H9 (cell line): Measurements from ENCODE around the gene ADGRG1. TPM values are rescaled to one million over a fixed set of nuclear protein-coding genes. Genes with fewer than 3 reads are reported as not detected.

Source experiments
- DNase-seq: peaks from one replicate; pipeline ENCODE4 v3.0.0-alpha.2; 2017
- H2AFZ ChIP-seq: one replicate; pipeline ENCODE4 v1.6.1; 2013; ENCODE audit warnings: mild to moderate bottlenecking, low read length, control low read depth, moderate library complexity
- H2AK5ac ChIP-seq: 2 replicates; pipeline ENCODE4 v1.6.1; 2013; ENCODE audit warnings: low read length, control low read depth, mixed read lengths; ENCODE audit not compliant: insufficient read length
- H2BK120ac ChIP-seq: one replicate; pipeline ENCODE4 v1.6.1; 2013; ENCODE audit warnings: low read depth, mild to moderate bottlenecking, low read length, control low read depth, inconsistent platforms; ENCODE audit not compliant: poor library complexity, severe bottlenecking
- H2BK12ac ChIP-seq: 2 replicates; pipeline ENCODE4 v1.6.1; 2013; ENCODE audit warnings: low read length, control low read depth, mixed read lengths, low read depth; ENCODE audit not compliant: insufficient read length
- H2BK15ac ChIP-seq: 2 replicates; pipeline ENCODE4 v1.6.1; 2013; ENCODE audit warnings: low read depth, low read length, control low read depth
- H2BK20ac ChIP-seq: one replicate; pipeline ENCODE4 v1.6.1; 2013; ENCODE audit warnings: low read depth, mild to moderate bottlenecking, low read length, control low read depth, inconsistent platforms; ENCODE audit not compliant: poor library complexity, severe bottlenecking
- H2BK5ac ChIP-seq: 2 replicates; pipeline ENCODE4 v1.6.1; 2013; ENCODE audit warnings: low read length, control low read depth, mixed read lengths; ENCODE audit not compliant: insufficient read length
- H3K14ac ChIP-seq: 2 replicates; pipeline ENCODE4 v1.6.1; 2013; ENCODE audit warnings: low read length, control low read depth; ENCODE audit not compliant: insufficient read depth
- H3K18ac ChIP-seq: 2 replicates; pipeline ENCODE4 v1.6.1; 2013; ENCODE audit warnings: low read depth, mild to moderate bottlenecking, mixed read lengths, low read length, control low read depth; ENCODE audit not compliant: insufficient read length
- H3K23ac ChIP-seq: 2 replicates; pipeline ENCODE4 v1.6.1; 2013; ENCODE audit warnings: low read length, control low read depth, mixed read lengths, low read depth; ENCODE audit not compliant: insufficient read length
- H3K23me2 ChIP-seq: 2 replicates; pipeline ENCODE4 v1.6.1; 2013; ENCODE audit warnings: low read depth, mild to moderate bottlenecking, mixed read lengths, low read length, control low read depth; ENCODE audit not compliant: insufficient read length, poor library complexity, severe bottlenecking
- H3K27ac ChIP-seq: 2 replicates; pipeline ENCODE4 v1.5.1; 2013; ENCODE audit warnings: low read length, control low read depth, mixed read lengths, low read depth; ENCODE audit not compliant: insufficient read length
- H3K27me3 ChIP-seq: 2 replicates; pipeline ENCODE4 v1.6.1; 2013; ENCODE audit warnings: low read length, control low read depth, inconsistent platforms; ENCODE audit not compliant: insufficient read depth
- H3K4ac ChIP-seq: 2 replicates; pipeline ENCODE4 v1.6.1; 2013; ENCODE audit warnings: low read depth, mild to moderate bottlenecking, control low read depth, inconsistent platforms, low read length, moderate library complexity
- H3K4me1 ChIP-seq: 2 replicates; pipeline ENCODE4 v1.6.1; 2013; ENCODE audit warnings: low read length, control low read depth, inconsistent platforms; ENCODE audit not compliant: insufficient read depth
- H3K4me2 ChIP-seq: 2 replicates; pipeline ENCODE4 v1.6.1; 2013; ENCODE audit warnings: low read length, control low read depth, mixed read lengths; ENCODE audit not compliant: insufficient read length, insufficient read depth
- H3K56ac ChIP-seq: 2 replicates; pipeline ENCODE4 v1.6.1; 2013; ENCODE audit warnings: low read depth, mild to moderate bottlenecking, mixed read lengths, low read length, control low read depth; ENCODE audit not compliant: insufficient read length
- H3K79me1 ChIP-seq: 2 replicates; pipeline ENCODE4 v1.6.1; 2013; ENCODE audit warnings: low read depth, mild to moderate bottlenecking, moderate library complexity, low read length, control low read depth, inconsistent platforms; ENCODE audit not compliant: insufficient read depth, poor library complexity, severe bottlenecking
- H3K79me2 ChIP-seq: 2 replicates; pipeline ENCODE4 v1.6.1; 2013; ENCODE audit warnings: low read length, control low read depth, inconsistent platforms; ENCODE audit not compliant: insufficient read depth
- H3K9ac ChIP-seq: 2 replicates; pipeline ENCODE4 v1.6.1; 2013; ENCODE audit warnings: low read length, control low read depth, mixed read lengths; ENCODE audit not compliant: insufficient read length; ENCODE audit errors: extremely low read depth
- H3K9me3 ChIP-seq: one replicate; pipeline ENCODE4 v1.6.1; 2013; ENCODE audit warnings: low read depth, low read length, inconsistent platforms; ENCODE audit not compliant: control insufficient read depth
- H3T11ph ChIP-seq: one replicate; pipeline ENCODE4 v1.6.1; 2013; ENCODE audit warnings: mild to moderate bottlenecking, low read length, control low read depth, inconsistent platforms
- H4K20me1 ChIP-seq: one replicate; pipeline ENCODE4 v1.6.1; 2013; ENCODE audit not compliant: control insufficient read depth, insufficient read length, insufficient read depth
- H4K5ac ChIP-seq: 2 replicates; pipeline ENCODE4 v1.6.1; 2013; ENCODE audit warnings: low read depth, mild to moderate bottlenecking, mixed read lengths, low read length, control low read depth; ENCODE audit not compliant: insufficient read length
- H4K8ac ChIP-seq: replicated peaks from 2 replicates; pipeline ENCODE4 v1.6.1; 2013; ENCODE audit warnings: low read length, control low read depth, mixed read lengths, low read depth; ENCODE audit not compliant: insufficient read length
- H4K91ac ChIP-seq: 2 replicates; pipeline ENCODE4 v1.6.1; 2013; ENCODE audit warnings: low read depth, mild to moderate bottlenecking, moderate library complexity, mixed read lengths, low read length, control low read depth; ENCODE audit not compliant: insufficient read length
- H3K27ac Mint-ChIP-seq, 3 experiments: 2 replicates in 2 of 3; 3 replicates in 1 of 3; pipeline ENCODE4 v1.8.0; 2020 to 2021; ENCODE audit warnings: mixed read lengths in 3 of 3, mild to moderate bottlenecking in 1 of 3, moderate library complexity in 1 of 3
- H3K27me3 Mint-ChIP-seq: 2 replicates; pipeline ENCODE4 v1.8.0; 2021; ENCODE audit warnings: low read depth, mild to moderate bottlenecking, moderate library complexity, mixed read lengths
- H3K36me3 Mint-ChIP-seq, 3 experiments: 2 replicates in 2 of 3; 3 replicates in 1 of 3; pipeline ENCODE4 v1.8.0; 2020 to 2021; ENCODE audit warnings: low read depth in 3 of 3, mixed read lengths in 3 of 3; ENCODE audit not compliant: insufficient read depth in 1 of 3
- H3K4me1 Mint-ChIP-seq, 2 experiments: 2 replicates each; pipeline ENCODE4 v1.8.0; 2020; ENCODE audit warnings: mixed read lengths in 2 of 2
- H3K4me3 Mint-ChIP-seq, 2 experiments: 2 replicates in 1 of 2; 3 replicates in 1 of 2; pipeline ENCODE4 v1.8.0; 2020 to 2021; ENCODE audit warnings: mild to moderate bottlenecking in 2 of 2, mixed read lengths in 2 of 2, moderate library complexity in 1 of 2
- H3K9me3 Mint-ChIP-seq, 2 experiments: 2 replicates in 1 of 2; 3 replicates in 1 of 2; pipeline ENCODE4 v1.8.0; 2020; ENCODE audit warnings: mild to moderate bottlenecking in 2 of 2, mixed read lengths in 2 of 2, moderate library complexity in 1 of 2
- CTCF ChIP-seq: fragments of 200-600 bp; sonication (generic); conservative IDR thresholded peaks from 3 replicates; pipeline ENCODE4 v1.8.0; 2021; ENCODE audit warnings: antibody characterized with exemption, mild to moderate bottlenecking
- WGBS: extraction: QIAGEN DNeasy Blood & Tissue Kit; methylation state at CpG from one replicate; pipeline ENCODE4 v1.1.7; 2013; ENCODE audit warnings: missing lambda C conversion rate, low lambda C conversion rate, mixed read lengths; ENCODE audit not compliant: insufficient read length; ENCODE audit errors: extremely low coverage; 5-methylcytosine and 5-hydroxymethylcytosine counted together
- total RNA-seq: library from RNA; stranded (reverse); gene quantifications from 2 replicates; pipeline ENCODE4 v1.2.1, GENCODE V29; 2021

Gene ADGRG1
- total RNA-seq, 1 experiment from 2014 or later = 1.1 TPM

DNA sequence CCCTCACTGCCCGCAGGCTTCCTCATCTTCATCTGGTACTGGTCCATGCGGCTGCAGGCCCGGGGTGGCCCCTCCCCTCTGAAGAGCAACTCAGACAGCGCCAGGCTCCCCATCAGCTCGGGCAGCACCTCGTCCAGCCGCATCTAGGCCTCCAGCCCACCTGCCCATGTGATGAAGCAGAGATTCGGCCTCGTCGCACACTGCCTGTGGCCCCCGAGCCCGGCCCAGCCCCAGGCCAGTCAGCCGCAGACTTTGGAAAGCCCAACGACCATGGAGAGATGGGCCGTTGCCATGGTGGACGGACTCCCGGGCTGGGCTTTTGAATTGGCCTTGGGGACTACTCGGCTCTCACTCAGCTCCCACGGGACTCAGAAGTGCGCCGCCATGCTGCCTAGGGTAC, 35.0 kb downstream of the ADGRG1 start:
- H2BK120ac ChIP-seq = no peak overlapping the region
- no peaks in the 10 kb centered on the region for H3K79me2 ChIP-seq
- Mint-ChIP-seq H3K4me3 (no peak overlapping the region), H3K36me3 (no peaks in the 10 kb centered on the region), H3K9me3 (no peaks in the 10 kb centered on the region), H3K4me1 (peaks cover 0 to 3% of the 10 kb centered on the region in 2 experiments; a peak in 1 of 4 replicates), H3K27me3 (no peaks in the 10 kb centered on the region; the same call in 1 of the 2 replicates), H3K27ac (no peak overlapping the region)
- H3K4ac ChIP-seq = no peak overlapping the region
- H3K27ac ChIP-seq = no peak overlapping the region
- H2BK20ac ChIP-seq = no peak overlapping the region
- H2BK12ac ChIP-seq = no peak overlapping the region
- H3K9me3 ChIP-seq = no peaks in the 10 kb centered on the region
- no peak overlapping the region for H3K56ac ChIP-seq
- H3K23ac ChIP-seq = no peak overlapping the region
- no peaks in the 10 kb centered on the region for H4K20me1 ChIP-seq
- no peaks in the 10 kb centered on the region for H3K79me1 ChIP-seq
- H3K9ac ChIP-seq = no peak overlapping the region
- no peak for TF ChIP-seq CTCF
- H3K18ac ChIP-seq = no peak overlapping the region
- no peak overlapping the region for H3K4me2 ChIP-seq
- 0 out of 2 replicates have a peak, but pooled peaks cover 1% of the 10 kb centered on the region for H3K27me3 ChIP-seq
- H2BK5ac ChIP-seq = no peak overlapping the region
- no peak overlapping the region for H2AK5ac ChIP-seq
- H4K8ac ChIP-seq = no peak overlapping the region
- no peak for DNase-seq
- H2AFZ ChIP-seq = no peak overlapping the region
- no peaks in the 10 kb centered on the region for H3K23me2 ChIP-seq
- no peaks in the 10 kb centered on the region for H3K4me1 ChIP-seq
- no peak overlapping the region for H3T11ph ChIP-seq
- H4K5ac ChIP-seq = no peak overlapping the region
- no peak overlapping the region for H3K14ac ChIP-seq
- no peak overlapping the region for H4K91ac ChIP-seq
- no peak overlapping the region for H2BK15ac ChIP-seq
- no CpG with 5 or more reads among the region's 21 CpGs for WGBS
